NCI-H1092 treated with DMSO at 0.1 percent for 48 hours (cell line): Measurements from ENCODE around the gene AMBRA1.
A peak's percentile ranks its signal among the peaks of the same experiment; 100 is the strongest.

Experiments
- DNase-seq: peaks from one replicate; lab custom pipeline; 2025; lab: John Stamatoyannopoulos, UW

Gene AMBRA1

DNA sequence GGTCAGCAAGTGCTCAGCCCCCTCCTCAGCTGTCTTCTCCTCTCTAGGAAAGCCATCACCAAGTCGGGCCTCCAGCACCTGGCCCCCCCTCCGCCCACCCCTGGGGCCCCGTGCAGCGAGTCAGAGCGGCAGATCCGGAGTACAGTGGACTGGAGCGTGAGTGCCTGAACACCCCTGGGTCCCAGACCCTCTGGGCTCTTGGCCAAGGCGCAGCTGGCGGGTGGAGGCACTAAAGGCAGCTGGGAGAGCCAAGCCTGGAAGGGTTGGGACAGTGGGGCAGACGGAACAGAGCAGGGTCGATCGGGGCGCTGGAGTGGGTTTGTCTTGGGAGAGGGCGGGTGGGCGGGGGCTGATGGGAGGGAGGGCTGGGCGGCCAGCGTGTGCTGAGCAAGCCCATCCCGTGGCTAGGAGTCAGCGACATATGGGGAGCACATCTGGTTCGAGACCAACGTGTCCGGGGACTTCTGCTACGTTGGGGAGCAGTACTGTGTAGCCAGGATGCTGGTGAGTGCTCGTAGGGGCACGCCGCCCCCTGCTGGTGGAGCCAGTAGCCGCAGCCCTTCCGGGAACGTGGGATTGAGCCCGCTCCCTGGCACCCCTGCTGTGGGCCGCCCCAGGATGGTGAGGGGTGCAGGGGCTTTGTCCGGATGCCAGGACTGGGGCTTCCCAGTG lies 226.4 kb downstream of the AMBRA1 start:
- peak; percentile 21 for DNase-seq

DNA sequence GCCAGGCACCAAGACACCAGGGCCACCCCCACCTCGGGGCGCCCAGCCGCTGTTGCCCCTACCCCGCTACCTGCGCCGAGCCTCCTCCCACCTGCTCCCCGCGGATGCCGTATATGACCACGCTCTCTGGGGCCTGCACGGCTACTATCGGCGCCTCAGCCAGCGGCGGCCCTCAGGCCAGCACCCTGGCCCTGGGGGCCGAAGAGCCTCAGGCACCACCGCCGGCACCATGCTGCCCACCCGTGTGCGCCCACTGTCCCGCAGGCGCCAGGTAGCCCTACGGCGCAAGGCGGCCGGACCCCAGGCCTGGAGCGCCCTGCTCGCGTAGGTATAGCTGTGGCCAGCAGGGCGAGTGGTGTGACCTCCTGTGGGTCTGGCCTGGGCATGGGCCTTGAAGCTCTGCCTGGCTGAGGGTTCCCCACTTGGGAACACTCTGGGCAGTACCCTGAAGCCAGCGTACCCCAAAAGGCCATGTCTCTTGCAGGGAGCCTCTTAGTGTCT lies 227.1 kb downstream of the AMBRA1 start:
- no peak for DNase-seq

DNA sequence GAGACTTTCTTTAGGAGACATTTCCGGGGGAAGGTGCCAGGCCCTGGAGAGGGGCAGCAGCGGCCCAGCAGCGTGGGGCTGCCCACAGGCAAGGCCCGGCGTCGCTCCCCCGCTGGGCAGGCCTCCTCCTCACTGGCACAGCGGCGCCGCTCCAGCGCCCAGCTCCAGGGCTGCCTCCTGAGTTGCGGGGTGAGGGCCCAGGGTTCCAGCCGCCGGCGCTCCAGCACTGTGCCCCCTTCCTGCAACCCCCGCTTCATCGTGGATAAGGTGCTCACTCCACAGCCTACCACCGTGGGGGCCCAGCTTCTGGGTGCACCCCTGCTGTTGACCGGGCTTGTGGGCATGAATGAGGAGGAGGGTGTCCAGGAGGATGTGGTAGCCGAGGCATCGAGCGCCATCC lies 227.6 kb downstream of the AMBRA1 start:
- no peak for DNase-seq

DNA sequence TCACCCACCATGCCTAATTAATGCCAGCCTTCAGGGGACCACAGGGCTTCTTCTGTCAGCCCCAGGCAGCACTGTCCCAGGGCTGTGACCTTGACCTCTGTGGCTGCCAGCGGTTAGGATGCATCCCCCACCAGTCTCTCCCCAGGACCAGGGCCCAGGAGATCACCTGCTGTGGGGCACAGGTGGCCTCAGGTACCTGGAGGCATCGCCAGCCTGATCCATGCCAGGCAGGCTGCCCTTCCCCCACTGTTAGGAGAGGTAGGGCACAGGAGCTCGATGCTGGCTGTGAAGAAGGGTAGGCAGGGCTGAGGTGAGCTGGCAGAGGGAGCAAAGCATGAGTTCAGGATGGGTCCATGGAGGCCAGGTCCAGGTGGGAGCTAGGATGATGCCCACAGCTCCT lies 229.0 kb downstream of the AMBRA1 start:
- DNase-seq: no peak

DNA sequence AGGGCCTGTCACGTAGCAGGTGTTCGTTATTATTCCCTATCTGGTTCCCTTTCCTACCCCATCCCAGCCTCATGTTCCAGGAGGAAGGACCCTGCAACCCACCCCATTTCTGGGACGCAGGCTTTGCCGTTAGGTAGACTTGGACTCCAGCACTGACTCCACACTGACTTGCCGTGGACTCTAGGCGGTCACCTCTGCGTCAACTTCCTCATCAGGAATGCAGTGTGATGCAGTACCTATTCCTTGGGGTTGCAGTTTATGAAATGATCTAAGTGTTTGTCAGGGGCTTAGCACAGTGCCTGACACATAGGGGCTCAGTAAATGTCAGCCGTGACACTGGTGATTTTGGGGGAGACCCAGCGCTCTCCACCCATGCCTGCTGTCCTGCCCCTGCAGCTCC lies 229.8 kb downstream of the AMBRA1 start:
- DNase-seq: no peak

DNA sequence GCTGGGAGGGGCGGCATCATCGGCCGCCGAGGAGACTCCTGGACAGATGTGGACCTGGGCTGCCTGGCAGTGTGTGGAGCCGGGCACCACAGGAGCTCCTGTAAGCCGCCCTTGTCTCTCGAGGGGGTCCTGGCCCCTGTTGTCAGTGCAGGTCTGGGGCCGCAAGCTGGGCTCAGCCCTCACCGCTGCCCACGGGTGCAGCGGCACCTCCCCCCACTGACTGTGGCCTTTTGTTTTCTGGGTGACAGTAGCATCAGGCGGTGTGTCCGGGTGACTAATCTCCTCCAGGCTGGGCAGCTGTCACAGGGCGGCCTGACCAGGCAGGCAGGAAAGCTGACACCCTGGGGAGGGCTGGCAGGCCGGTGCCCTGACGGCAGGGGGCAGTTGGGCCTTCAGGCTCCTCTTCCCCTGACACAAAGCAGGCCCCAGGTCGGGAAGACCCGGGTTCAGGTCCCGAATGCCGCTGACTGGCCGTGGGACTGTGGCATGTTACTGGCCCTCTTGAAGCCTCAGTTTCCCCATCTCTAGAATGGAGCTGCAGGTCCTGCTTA lies 230.3 kb downstream of the AMBRA1 start:
- DNase-seq: no peak

DNA sequence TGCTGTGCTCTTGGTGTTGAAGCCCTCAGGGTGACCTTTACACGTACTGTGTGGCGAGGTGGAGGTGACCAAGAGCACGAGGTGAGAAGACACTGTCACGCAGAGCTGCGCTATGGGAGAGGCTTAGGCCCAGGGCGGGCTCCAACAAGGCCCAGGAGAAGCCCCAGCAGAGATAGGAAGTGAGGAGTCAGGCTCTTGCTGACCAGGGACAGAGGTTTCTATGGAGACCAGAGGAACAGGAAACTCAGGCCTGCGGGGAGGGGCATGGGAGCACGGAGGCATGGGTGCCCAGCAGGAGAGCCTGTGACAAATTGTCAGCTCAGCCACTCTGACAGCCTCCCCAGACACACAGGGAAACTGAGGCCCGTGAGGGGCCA lies 230.8 kb downstream of the AMBRA1 start:
- no peak for DNase-seq

DNA sequence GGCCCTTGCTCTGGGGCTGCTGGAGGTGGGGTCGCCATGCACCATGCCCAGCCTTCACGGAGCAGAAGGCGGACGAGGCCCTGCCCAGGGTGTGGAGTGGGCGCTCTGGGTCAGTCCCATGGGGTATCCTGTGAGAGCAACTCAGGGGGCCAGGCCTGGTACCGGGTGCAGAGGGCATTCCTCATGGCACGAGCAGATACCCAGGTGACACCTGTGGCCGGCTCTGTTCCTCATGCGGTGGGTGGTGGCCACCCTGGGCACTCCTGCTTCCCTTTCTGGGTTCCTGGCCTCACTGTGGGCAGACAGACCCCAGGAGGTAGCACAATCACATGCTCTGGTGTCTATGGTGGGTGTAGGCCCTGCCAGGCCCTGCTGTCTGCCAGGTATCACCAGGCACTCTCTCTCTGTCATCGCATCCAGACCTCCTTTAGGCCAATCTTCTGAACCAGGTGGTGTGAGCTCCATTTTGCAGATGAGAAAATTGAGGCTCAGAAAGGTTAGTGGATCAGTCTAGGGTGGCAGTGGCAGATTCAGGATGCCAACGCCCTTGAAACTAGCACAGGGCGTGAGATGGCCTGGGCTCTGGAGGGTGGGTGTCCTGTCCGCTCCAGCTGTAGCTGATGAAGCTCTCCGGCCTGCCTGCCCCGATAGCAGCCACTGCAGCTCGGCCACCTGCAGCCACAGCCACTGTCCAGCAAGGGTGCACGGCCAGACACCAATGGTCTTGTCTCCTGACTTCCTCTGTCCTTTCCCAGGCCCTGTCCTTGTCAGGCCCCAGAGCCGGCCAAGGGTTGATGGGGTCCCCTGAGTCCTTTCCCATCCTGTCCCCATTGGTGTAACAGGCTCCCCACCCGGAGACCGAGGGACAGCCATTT lies 231.4 kb downstream of the AMBRA1 start:
- no peak for DNase-seq

DNA sequence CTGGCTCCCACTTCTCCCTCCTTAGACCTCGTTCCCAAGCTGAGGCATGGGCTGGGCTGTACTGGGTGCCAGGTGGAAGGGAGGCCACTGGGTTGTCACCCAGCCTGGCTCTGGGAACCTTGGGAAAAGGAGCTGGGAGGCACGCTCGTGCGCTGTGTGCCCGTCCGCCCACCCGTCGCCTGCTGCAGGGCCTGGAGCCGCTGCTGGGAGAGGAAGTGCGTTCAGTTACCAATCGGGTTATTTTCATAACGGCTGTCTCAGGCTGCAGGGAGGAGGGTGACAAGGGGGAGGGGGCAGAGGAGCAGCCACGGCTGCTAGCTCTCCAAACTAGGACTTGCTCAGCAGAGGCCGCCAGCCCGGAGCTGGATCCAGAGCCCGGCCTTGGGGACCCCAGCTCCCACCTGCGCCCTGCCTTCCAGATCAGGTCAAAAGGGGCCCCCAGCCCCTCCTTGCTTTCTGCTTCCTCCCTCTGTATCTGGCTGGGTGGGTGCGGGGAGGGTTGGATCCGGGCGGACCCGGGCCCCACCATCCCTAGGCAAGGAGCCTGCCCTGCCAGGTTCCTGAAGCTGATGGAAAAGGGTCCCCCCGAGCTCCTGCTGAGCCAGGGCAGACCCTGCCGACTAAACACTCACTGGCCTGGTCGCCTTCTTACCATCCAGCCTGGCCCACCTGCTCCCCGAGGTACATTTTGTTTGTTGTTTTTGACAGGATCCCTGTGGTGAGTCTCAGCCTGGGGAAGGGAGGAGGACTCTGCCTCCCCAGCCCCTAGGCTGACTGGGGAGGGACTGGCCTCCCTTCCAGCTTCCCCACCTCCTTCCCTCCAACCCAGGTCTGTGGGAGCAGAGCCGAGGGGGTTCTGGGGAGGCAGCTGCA lies 232.3 kb downstream of the AMBRA1 start:
- DNase-seq: peak; percentile 22

DNA sequence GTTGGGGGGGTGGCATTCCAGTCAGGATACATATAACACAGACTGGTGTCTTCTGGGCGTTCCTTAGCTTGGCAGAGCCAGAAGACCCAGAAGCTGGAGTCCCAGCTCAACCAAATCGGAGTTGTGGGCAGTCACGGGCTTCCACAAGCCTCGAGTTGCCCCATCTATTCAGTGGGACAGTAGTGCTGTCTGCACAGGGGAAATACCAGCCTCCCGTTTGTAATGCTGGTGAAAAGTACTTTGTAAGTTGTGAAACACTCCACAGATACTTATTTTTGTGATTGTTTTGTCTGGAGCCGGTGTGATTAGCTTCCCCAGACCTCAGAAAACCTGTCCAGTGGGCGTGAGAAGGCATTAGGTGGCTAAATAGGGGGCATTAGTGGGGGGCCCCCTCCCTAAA lies 232.9 kb downstream of the AMBRA1 start:
- DNase-seq: no peak

DNA sequence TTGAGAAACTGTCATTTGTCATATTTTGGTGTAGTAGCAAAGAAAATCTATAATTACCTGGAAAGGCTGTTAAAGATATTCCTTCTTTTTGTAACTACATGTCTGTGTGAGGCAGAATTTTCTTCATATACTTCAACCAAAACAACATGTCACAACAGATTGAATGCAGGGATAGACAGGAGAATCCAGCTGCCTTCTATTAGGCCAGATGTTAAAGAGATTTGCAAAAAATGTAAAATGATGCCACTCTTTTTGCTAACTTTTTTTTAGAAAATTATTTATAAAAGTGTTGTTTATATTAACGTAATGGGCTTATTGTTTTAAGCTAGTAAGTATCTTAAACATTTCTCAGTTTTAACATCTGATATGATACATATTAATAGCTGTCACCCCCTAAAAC lies 233.9 kb downstream of the AMBRA1 start:
- DNase-seq: no peak

DNA sequence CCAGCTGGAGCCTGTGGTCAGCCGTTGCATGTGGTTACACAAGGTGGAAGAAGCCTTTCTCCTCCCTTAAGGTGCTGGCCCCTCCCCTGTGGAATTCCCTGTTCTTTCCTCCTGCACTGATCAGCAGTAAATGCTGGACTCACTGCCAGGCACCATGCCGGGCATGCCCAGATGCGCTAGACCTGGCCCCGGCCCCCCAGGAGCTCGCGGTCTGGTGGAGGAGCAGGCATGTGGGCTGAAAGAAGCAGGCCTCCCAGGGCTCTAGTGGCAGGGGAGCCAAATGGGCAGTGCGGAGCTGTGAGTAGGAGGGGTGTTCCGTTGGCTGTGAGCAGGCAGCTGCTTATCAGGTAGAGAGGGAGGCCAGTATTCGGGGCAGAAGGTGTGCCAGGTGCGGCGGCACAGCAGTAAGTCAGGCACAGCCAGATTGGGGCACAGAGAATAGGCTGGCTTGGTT lies 236.3 kb downstream of the AMBRA1 start:
- no peak for DNase-seq

DNA sequence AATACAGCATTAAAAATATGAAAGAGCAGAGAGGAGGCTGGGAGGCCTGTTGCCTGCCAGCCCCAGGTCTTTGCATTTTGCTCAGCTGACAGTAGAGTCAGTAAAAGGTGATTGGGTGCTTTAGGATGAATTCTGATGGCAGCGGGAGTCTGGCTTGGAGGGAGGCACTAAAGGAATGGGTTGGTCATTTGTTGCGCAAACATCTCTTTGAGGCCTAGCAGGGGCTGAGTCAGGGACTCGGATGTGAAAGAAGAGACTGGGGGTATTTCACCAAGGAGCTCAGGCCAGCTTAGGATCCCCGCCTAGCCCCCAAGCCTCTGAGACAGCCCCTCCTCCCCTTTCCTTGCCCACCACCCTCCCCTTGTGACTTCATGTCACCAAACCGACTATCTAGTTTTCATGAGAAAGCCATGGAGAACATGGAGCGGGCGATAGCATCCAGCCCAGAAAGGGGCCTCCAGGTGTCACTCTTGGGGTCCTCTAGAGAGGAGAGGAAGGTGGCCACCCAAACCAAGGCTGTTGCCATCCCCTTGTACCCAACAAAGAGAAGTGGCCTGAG lies 236.8 kb downstream of the AMBRA1 start:
- no peak for DNase-seq

DNA sequence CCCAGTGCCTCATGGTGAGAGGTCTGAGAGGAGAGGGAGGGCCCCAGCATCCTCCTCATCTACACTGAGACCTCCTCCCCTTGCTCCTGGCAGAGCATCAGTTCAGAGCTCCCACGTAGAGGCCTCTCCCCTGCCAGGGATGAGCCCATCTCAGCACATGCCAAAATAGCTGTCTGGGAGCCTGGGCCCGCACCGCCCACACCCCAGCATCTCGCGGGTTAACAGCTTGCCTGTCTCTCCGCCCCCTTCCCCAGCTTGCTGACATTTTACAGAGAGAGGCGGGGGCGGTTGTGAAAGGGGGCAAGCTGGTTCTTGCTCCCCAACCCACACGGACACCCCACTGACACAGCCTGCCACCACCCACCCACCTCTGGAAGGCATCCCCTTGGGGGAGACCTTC lies 240.1 kb downstream of the AMBRA1 start:
- DNase-seq: no peak

DNA sequence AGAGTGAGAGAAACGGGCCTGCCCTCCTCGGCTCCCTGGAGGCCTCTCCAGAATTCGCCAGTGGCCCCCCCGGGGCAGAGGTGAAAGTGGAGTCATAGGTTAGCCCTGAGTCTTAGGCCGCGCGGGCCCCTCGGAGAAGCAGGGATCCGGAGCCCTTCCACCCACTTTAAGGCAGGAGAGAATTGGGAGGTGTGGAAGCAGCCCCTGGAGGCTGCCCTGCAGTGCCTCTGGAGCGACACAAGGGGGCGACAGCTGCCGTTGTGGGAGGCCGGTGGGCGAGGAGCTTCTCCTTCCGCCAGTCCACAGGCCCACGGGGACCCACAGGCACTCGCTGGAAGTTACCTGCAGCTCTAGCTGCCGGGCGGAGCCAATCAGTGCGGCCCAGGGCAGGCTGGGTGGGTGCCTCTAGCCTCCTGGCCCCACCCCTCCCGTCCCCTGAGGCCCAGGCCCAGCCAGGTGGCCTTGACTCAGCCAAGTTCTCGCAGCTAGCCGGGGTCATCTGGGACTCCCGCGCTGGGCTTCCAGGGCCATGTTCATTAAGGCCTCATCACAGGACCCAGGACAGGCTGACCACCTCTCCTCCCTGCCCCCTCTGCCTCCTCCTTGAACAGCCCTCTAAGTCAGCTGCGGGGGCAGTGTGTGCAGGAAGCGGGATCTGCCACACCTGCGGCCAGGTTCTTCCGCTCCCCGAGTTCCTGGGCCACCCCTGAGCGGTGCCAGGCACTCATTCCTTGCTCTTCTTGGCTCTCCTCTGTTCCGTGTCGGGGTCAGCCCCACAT lies 241.6 kb downstream of the AMBRA1 start:
- DNase-seq: no peak

DNA sequence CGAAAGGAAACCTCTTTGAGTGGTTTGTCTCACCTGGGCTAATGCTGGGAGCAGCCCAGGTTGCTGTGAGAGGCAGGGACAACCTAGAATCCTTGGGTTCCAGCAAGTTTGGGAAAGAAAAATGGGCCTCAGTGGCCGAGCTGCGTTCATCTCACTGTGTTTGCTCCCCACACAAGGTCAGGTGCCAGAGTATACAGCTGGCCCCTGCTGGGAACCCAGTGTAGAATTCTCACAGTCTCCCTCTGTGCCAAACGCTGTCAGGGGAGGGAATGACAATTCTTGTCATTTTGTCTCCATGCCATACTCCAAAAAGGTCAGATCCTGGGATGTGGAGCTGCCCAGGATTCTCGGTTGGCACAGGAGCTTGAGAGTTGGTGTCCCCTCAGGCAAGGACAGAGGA lies 242.2 kb downstream of the AMBRA1 start:
- no peak for DNase-seq

DNA sequence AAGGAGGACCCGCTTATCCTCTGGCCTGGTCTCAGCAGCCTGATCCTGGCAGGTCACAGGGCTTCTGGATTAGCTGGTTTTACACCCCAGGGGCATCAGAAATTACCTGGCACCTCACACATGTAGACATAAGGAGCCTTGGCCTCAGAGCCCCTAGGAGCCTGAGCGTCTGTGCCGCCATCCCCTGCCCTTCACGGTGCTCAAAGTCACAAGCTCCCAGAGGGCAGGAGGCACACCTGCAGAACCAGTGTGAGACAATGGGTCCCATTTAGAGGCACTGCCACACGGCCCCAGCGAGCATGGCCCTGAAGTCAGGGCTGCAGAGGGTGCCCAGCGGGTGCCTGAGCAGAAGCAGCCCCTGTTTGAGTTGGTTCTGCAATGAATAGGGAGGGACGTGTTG lies 242.7 kb downstream of the AMBRA1 start:
- DNase-seq: no peak

DNA sequence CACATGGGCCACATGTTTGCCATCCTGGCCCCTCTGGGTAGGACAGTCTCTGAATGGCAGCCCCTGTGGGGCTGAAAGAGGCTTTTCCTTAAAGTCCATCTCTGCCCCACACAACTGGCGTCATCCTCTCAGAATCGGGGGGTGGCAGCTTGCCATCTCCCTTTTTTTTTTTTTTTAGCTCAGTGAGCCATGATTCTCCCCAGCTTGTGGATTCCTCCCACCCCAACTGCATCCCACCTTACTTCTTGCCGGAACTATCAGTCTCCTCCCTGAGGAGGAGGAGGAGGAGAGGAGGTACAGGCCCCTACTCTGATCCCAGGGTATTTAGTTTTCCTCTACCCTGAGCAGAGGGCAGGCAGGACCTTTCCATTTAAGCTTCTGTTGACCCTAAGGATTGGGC lies 243.1 kb downstream of the AMBRA1 start:
- no peak for DNase-seq

DNA sequence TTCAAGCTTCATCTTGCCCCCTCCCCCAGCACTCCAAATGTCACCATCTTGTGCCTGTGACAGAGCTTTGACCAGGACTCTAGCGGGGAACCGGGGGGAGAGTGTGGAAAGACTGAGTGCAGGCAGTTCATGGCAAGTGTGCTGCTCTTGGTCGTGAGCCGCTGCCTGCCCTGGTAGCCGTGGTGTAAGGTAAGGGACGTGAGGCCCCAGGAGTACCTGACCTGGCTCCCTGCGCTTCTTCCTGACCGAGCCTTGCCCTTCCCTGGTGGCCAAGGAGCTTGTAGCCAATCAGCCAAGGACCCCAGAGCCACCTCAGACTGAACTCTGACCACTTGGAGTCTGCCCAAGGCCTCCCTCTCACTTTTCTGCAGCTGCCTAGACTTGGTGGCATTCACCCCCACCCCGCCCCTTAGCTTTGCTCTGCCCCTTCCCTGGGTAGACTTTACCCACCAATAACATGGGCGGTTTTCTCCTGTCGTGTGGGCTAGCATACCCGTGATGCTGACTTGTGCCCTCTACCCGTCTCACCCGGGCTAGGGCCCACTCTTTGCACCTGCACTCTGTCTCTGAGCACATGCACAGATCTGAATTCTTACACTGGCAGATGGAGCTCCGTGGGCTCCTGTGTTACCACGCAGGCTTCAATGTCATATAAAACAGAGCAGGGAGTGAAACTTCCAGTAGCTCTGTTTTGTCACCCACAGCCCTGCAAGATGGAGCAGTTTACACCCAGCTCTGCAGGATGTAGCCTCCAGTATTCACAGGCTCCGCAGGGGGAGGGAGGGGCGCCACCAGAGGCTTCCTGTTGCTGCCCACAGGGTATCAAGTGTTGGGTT lies 245.0 kb downstream of the AMBRA1 start:
- DNase-seq: no peak
